Amniotic epithelial cell (primary cell): ENCODE data around the gene HDGFL3.
"Not testable (repeated sequence)": the region's sequence is repeated elsewhere in the genome, so short reads cannot be mapped to it uniquely, and the experiment has no call there.

Experiments used
- DNase-seq: peaks from one replicate; pipeline ENCODE4 v3.0.0-alpha.2; 2010; ENCODE audit warnings: low read depth

HDGFL3 gene

GRCh38 chr15:83193721-83194120 lies 13.9 kb downstream of the HDGFL3 start:
- DNase-seq, result no peak

- DNase-seq, result no peak
Observed at GRCh38 chr15:83192742-83193141, 14.9 kb downstream of the HDGFL3 start.

GRCh38 chr15:83190450-83190849 lies 17.2 kb downstream of the HDGFL3 start:
- DNase-seq, result no peak

- no peak for DNase-seq
Observed at GRCh38 chr15:83185561-83185960, 22.1 kb downstream of the HDGFL3 start.

- no peak for DNase-seq
Observed at GRCh38 chr15:83178869-83179325, 28.7 kb downstream of the HDGFL3 start.

- no peak for DNase-seq
Observed at GRCh38 chr15:83178390-83178789, 29.2 kb downstream of the HDGFL3 start.

GRCh38 chr15:83174891-83175290 lies 32.7 kb downstream of the HDGFL3 start:
- DNase-seq, result no peak

- peak; percentile 33 for DNase-seq
Observed at GRCh38 chr15:83170474-83171165, 37.0 kb downstream of the HDGFL3 start.

- not testable (repeated sequence) for DNase-seq
Observed at GRCh38 chr15:83169576-83169975, 38.0 kb downstream of the HDGFL3 start.

GRCh38 chr15:83166830-83167229 lies 40.8 kb downstream of the HDGFL3 start:
- no peak for DNase-seq

- DNase-seq, result no peak
Observed at GRCh38 chr15:83166218-83166617, 41.4 kb downstream of the HDGFL3 start.

- no peak for DNase-seq
Observed at GRCh38 chr15:83164771-83165404, 42.7 kb downstream of the HDGFL3 start.

GRCh38 chr15:83164111-83164770 lies 43.4 kb downstream of the HDGFL3 start:
- peak; percentile 44 for DNase-seq

GRCh38 chr15:83163032-83163431 lies 44.6 kb downstream of the HDGFL3 start:
- no peak for DNase-seq

- DNase-seq, result no peak
Observed at GRCh38 chr15:83160741-83161140, 46.9 kb downstream of the HDGFL3 start.

- DNase-seq, result no peak
Observed at GRCh38 chr15:83158393-83158792, 49.2 kb downstream of the HDGFL3 start.

GRCh38 chr15:83155942-83156341 lies 51.7 kb downstream of the HDGFL3 start:
- no peak for DNase-seq

GRCh38 chr15:83153288-83153687 lies 54.3 kb downstream of the HDGFL3 start:
- peak; percentile 8 for DNase-seq

- DNase-seq, result no peak
Observed at GRCh38 chr15:83144771-83145170, 62.9 kb downstream of the HDGFL3 start.

GRCh38 chr15:83142151-83142550 lies 65.5 kb downstream of the HDGFL3 start:
- DNase-seq, result not testable (repeated sequence)

GRCh38 chr15:83132861-83133523 lies 74.6 kb downstream of the HDGFL3 start:
- DNase-seq, result no peak

- DNase-seq, result no peak
Observed at GRCh38 chr15:83129791-83130190, 77.8 kb downstream of the HDGFL3 start.
